Brain microvascular endothelial cell (primary cell): ENCODE results near the gene C9orf57.

Experiments
- DNase-seq: peaks from one replicate; pipeline ENCODE4 v3.0.0-alpha.2; 2020
- H3K27ac ChIP-seq: fragments of 250-450 bp; sonication (Bioruptor Pico); 2 replicates; pipeline ENCODE4 v1.5.1; 2020; ENCODE audit warnings: mild to moderate bottlenecking, moderate library complexity
- H3K27me3 ChIP-seq: fragments of 250-450 bp; sonication (Bioruptor Pico); replicated peaks from 2 replicates; pipeline ENCODE4 v1.5.1; 2020; ENCODE audit warnings: mild to moderate bottlenecking
- H3K36me3 ChIP-seq: fragments of 250-450 bp; sonication (Bioruptor Pico); replicated peaks from 2 replicates; pipeline ENCODE4 v1.5.1; 2020; ENCODE audit warnings: mild to moderate bottlenecking
- H3K4me3 ChIP-seq: 2 replicates; pipeline ENCODE4 v1.5.1; 2011; ENCODE audit warnings: low read depth, mild to moderate bottlenecking, control low read depth, low read length, moderate library complexity
- CTCF ChIP-seq: IDR thresholded peaks from 2 replicates; pipeline ENCODE4 v1.5.1; 2011; ENCODE audit warnings: low read depth, mild to moderate bottlenecking, moderate library complexity, low read length, control low read depth, inconsistent platforms; ENCODE audit errors: missing control alignments
- in situ Hi-C: cut with HindIII; loops from 2 replicates; pipeline ENCODE4 v1.10.0; 2017; ENCODE audit warnings: low sequenced_read_pairs, low pct_ligation_motif_present

C9orf57 gene

DNA sequence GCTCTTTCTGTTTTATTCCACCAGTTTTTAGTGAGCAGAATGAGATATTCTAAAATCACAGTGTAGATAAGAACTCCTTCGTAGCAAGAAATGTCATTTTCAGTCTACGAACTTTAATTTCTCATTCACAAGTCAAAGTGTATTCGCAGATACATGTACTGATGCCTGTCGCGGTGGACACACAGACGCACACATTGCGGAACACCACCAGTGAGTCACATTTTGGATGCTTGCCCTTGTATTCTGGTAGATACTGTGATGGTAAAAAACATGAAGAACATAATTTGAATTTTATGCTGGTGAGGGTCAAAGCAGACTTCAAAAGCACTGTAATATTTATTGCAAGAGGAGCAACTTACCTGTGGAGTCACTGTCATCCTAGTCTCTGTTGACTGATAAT is 4.7 kb upstream of the C9orf57 start:
- Histone ChIP-seq H3K27ac (no peak overlapping the region), H3K27me3 (no peaks in the 10 kb centered on the region), H3K36me3 (no peaks in the 10 kb centered on the region), H3K4me3 (no peak overlapping the region)
- no peak for DNase-seq
- in situ Hi-C loops: no loop called here
- TF ChIP-seq CTCF: no peak

DNA sequence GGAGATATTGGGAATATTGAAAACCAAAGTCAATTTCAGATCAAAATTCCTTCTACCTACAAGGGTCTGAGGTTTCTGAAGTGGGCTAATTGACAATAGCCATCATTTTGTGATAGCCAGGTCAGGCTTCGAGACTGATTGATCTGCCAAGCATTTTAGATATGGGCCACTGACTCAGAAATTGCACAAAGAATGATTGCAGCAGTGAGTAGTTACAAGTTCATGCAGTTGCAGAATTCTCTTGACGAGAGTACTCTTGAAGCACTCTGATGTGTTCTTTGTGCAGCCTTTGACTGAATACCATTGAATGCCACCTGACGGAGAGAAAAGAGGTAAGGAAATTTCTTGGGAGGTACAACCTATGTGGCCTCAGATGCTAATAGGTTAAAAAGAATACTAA is 8.3 kb downstream of the C9orf57 start:
- in situ Hi-C loops: no loop called here
- TF ChIP-seq CTCF: no peak
- no peak for DNase-seq
- Histone ChIP-seq H3K27ac (no peak overlapping the region), H3K27me3 (no peaks in the 10 kb centered on the region), H3K36me3 (no peaks in the 10 kb centered on the region), H3K4me3 (no peak overlapping the region)

GRCh38 chr9:72048850-72049249 is 11.6 kb downstream of the C9orf57 start:
- Histone ChIP-seq H3K27ac (no peak overlapping the region), H3K4me3 (no peak overlapping the region), H3K36me3 (no peaks in the 10 kb centered on the region), H3K27me3 (no peaks in the 10 kb centered on the region)
- no peak for DNase-seq
- in situ Hi-C loops: no loop called here
- no peak for TF ChIP-seq CTCF

DNA sequence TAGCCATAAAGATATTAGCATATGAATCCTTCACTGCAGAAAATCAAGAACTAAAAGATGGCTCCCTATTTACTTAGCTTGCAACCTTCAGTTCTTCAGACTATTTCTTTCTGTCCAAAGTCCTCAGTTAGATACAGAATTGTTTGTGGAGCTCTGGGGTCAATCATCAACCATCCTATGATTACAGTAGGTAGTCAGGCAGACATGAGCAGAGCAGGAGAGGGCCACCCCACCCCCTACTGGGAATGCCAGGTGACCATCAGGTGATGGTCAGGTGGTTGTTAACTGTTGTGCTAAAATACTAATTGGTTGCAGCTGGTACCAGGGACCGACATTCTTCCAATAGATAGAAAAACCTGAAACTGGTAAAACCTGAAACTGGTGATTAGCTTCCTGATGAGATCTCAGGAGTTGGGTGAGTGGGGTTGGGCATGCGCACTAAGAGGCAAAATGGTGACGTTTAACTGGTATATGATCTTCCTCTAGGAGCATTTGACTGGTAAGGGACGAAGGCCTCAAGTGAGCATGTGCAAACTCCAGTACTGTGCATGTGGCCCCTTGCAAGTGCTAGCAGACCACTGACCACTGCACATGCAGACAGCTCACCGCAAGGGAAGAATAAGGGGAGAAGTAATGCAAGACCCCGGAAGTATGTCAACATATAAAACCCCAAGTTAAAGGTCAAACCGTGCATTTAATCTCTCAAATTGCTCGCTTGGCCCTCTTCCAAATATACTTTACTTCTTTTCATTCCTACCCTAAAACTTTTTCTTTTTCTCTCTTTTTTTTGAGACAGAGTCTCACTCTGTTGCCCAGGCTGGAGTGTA is 13.6 kb downstream of the C9orf57 start:
- no peak for TF ChIP-seq CTCF
- no peaks in the 10 kb centered on the region for H3K27me3 ChIP-seq
- H3K27ac ChIP-seq: no peak overlapping the region
- H3K4me3 ChIP-seq: no peak overlapping the region
- in situ Hi-C loops: no loop called here
- H3K36me3 ChIP-seq: no peaks in the 10 kb centered on the region
- no peak for DNase-seq

GRCh38 chr9:72044095-72044494 is 16.3 kb downstream of the C9orf57 start:
- in situ Hi-C loops: no loop called here
- TF ChIP-seq CTCF: no peak
- DNase-seq: no peak
- Histone ChIP-seq H3K4me3 (no peak overlapping the region), H3K27me3 (no peaks in the 10 kb centered on the region), H3K27ac (no peak overlapping the region), H3K36me3 (no peaks in the 10 kb centered on the region)

DNA sequence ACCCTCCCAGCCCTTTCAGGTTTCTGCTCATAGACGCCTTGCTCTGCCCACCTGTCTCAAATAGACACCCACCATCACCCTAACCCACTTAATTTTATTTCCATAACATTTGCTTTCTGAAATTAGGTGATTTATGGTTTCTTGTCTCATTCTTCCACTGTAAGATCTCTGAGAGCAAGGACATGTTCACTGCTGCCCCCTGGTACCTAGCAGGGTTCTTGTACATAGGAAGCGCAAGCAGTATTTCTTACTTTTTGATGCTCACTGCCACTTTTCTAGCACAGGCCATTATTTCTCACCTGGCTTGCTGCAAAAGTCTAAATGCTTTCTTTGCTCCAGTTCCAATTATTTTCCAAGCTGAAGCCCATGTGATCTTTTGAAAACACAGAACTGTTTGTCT is 16.8 kb downstream of the C9orf57 start:
- Histone ChIP-seq H3K27me3 (no peaks in the 10 kb centered on the region), H3K27ac (no peak overlapping the region), H3K4me3 (no peak overlapping the region), H3K36me3 (no peaks in the 10 kb centered on the region)
- in situ Hi-C loops: no loop called here
- no peak for DNase-seq
- TF ChIP-seq CTCF: peak; percentile 11
